IMR-90 (cell line): ENCODE data around the gene APCDD1. TPM values are rescaled to one million over a fixed set of nuclear protein-coding genes. Genes with fewer than 3 reads are reported as not detected.

Experiments
- ATAC-seq: fragments of 200-7000 bp; cut with Tn5 transposase; 2 replicates; pipeline ENCODE4 v1.9.1; 2020; ENCODE audit warnings: low read depth, mild to moderate bottlenecking, moderate library complexity
- BruUV-seq: library from RNA; stranded (reverse); fragments of 400-500 nt; replicated peaks from 2 replicates; lab custom pipeline; 2021; lab: Mats Ljungman, UMichigan
- CTCF ChIA-PET: fragments of 300-600 bp; formaldehyde crosslinking; extraction: SDS; loops from one replicate; lab custom pipeline; 2021; ENCODE audit warnings: antibody characterized with exemption; lab: Yijun Ruan, JAX
- POLR2A ChIA-PET: fragments of 300-600 bp; sonication (Branson Sonifier 250); formaldehyde crosslinking; loops from one replicate; lab custom pipeline; 2022; ENCODE audit warnings: antibody characterized with exemption; ENCODE audit not compliant: unreplicated experiment; lab: Charles Lee
- DNase-seq: peaks from one replicate; pipeline ENCODE4 v3.0.0; 2013
- H2AFZ ChIP-seq: replicated peaks from 2 replicates; pipeline ENCODE3; 2013; ENCODE audit warnings: low read length, mild to moderate bottlenecking; ENCODE audit not compliant: poor library complexity
- H2AK5ac ChIP-seq: 2 replicates; pipeline ENCODE4 v1.6.1; 2013; ENCODE audit warnings: low read depth, low read length, inconsistent platforms
- H2AK9ac ChIP-seq: replicated peaks from 2 replicates; pipeline ENCODE3; 2013; ENCODE audit warnings: mild to moderate bottlenecking, low read depth, low read length, moderate library complexity; ENCODE audit not compliant: poor library complexity
- H2BK120ac ChIP-seq: 2 replicates; pipeline ENCODE4 v1.6.1; 2013; ENCODE audit warnings: low read depth, low read length, inconsistent platforms
- H2BK15ac ChIP-seq: 3 replicates; pipeline ENCODE4 v1.6.1; 2013; ENCODE audit warnings: low read depth, low read length, inconsistent platforms
- H2BK20ac ChIP-seq: 2 replicates; pipeline ENCODE4 v1.6.1; 2013; ENCODE audit warnings: low read depth, mild to moderate bottlenecking, inconsistent platforms, low read length, moderate library complexity
- H2BK5ac ChIP-seq: 2 replicates; pipeline ENCODE4 v1.6.1; 2013; ENCODE audit warnings: mild to moderate bottlenecking, low read depth, low read length, inconsistent platforms; ENCODE audit not compliant: poor library complexity, severe bottlenecking
- H3K14ac ChIP-seq: replicated peaks from 2 replicates; pipeline ENCODE4 v1.6.1; 2013; ENCODE audit warnings: low read depth, low read length, inconsistent platforms
- H3K18ac ChIP-seq: 2 replicates; pipeline ENCODE4 v1.6.1; 2013; ENCODE audit warnings: low read depth, low read length, control low read depth
- H3K23ac ChIP-seq: 2 replicates; pipeline ENCODE4 v1.6.1; 2013; ENCODE audit warnings: low read depth, low read length, inconsistent platforms
- H3K27ac ChIP-seq: 2 replicates; pipeline ENCODE4 v1.5.1; 2013; ENCODE audit warnings: mild to moderate bottlenecking, control low read depth, low read length; ENCODE audit not compliant: insufficient read depth
- H3K27me3 ChIP-seq: 2 replicates; pipeline ENCODE4 v1.6.1; 2013; ENCODE audit warnings: low read length; ENCODE audit not compliant: control insufficient read depth, insufficient read depth
- H3K36me3 ChIP-seq: 2 replicates; pipeline ENCODE4 v1.6.1; 2013; ENCODE audit warnings: low read length, mixed read lengths; ENCODE audit not compliant: control insufficient read depth, insufficient read depth
- H3K4ac ChIP-seq: 2 replicates; pipeline ENCODE4 v1.6.1; 2013; ENCODE audit warnings: low read depth, low read length, inconsistent platforms
- H3K4me1 ChIP-seq: 2 replicates; pipeline ENCODE4 v1.6.1; 2013; ENCODE audit warnings: low read length, mixed read lengths; ENCODE audit not compliant: control insufficient read depth, insufficient read depth
- H3K4me2 ChIP-seq: 2 replicates; pipeline ENCODE4 v1.6.1; 2013; ENCODE audit warnings: low read depth, mild to moderate bottlenecking, control low read depth, low read length, moderate library complexity
- H3K4me3 ChIP-seq: 2 replicates; pipeline ENCODE4 v1.5.1; 2013; ENCODE audit warnings: low read depth, mild to moderate bottlenecking, control low read depth, low read length, moderate library complexity; ENCODE audit not compliant: insufficient read depth
- H3K56ac ChIP-seq: 2 replicates; pipeline ENCODE4 v1.6.1; 2013; ENCODE audit warnings: low read length, inconsistent platforms; ENCODE audit not compliant: insufficient read depth; ENCODE audit errors: extremely low read depth
- H3K79me1 ChIP-seq, 2 experiments: 2 replicates each; pipeline ENCODE4 v1.6.1; 2013; ENCODE audit warnings: low read length in 2 of 2, inconsistent platforms in 1 of 2, low read depth in 1 of 2
- H3K9ac ChIP-seq: 2 replicates; pipeline ENCODE4 v1.6.1; 2013; ENCODE audit warnings: low read depth, low read length, control low read depth
- H3K9me1 ChIP-seq: 2 replicates; pipeline ENCODE4 v1.6.1; 2013; ENCODE audit warnings: low read length, inconsistent platforms; ENCODE audit not compliant: insufficient read depth
- H3K9me3 ChIP-seq: 2 replicates; pipeline ENCODE4 v1.6.1; 2013; ENCODE audit warnings: low read length; ENCODE audit not compliant: control insufficient read depth, insufficient read depth
- H4K20me1 ChIP-seq: 2 replicates; pipeline ENCODE4 v1.6.1; 2013; ENCODE audit warnings: low read length, inconsistent platforms; ENCODE audit not compliant: insufficient read depth
- H4K5ac ChIP-seq: 2 replicates; pipeline ENCODE4 v1.6.1; 2013; ENCODE audit warnings: mild to moderate bottlenecking, low read depth, low read length, control low read depth
- H4K8ac ChIP-seq, 2 experiments: 2 replicates each; pipeline ENCODE4 v1.6.1; 2013; ENCODE audit warnings: low read depth in 2 of 2, low read length in 2 of 2, control low read depth in 1 of 2, inconsistent platforms in 1 of 2
- H4K91ac ChIP-seq: 2 replicates; pipeline ENCODE4 v1.6.1; 2013; ENCODE audit warnings: low read depth, low read length, inconsistent platforms; ENCODE audit not compliant: insufficient read depth
- CHD1 ChIP-seq: IDR thresholded peaks from 2 replicates; pipeline ENCODE4 v1.6.1; 2012; ENCODE audit warnings: low read depth, low read length, improper control_type of control experiment
- MAFK ChIP-seq: IDR thresholded peaks from 2 replicates; pipeline ENCODE4 v1.6.1; 2012; ENCODE audit warnings: low read depth, low read length, improper control_type of control experiment
- RCOR1 ChIP-seq: IDR thresholded peaks from 2 replicates; pipeline ENCODE4 v1.6.1; 2012; ENCODE audit warnings: mild to moderate bottlenecking, low read length, improper control_type of control experiment; ENCODE audit not compliant: insufficient replicate concordance
- SMC3 ChIP-seq: fragments of 150-350 bp; IDR thresholded peaks from 2 replicates; pipeline ENCODE4 v1.6.1; 2016; ENCODE audit warnings: low read depth, mild to moderate bottlenecking, antibody characterized with exemption, low read length, moderate library complexity
- WGBS, 2 experiments: methylation state at CpG; one replicate each; pipeline versions ENCODE4 v1.1.5 to v1.1.7; 2013; ENCODE audit warnings: missing lambda C conversion rate in 2 of 2; ENCODE audit not compliant: insufficient read length in 1 of 2; ENCODE audit errors: extremely low coverage in 2 of 2; 5-methylcytosine and 5-hydroxymethylcytosine counted together
- dilution Hi-C: fragments of 300-500 bp; cut with HindIII; formaldehyde crosslinking; loops from one replicate; pipeline ENCODE4 v1.14.3; 2018; ENCODE audit warnings: low sequenced_read_pairs; ENCODE audit not compliant: unreplicated experiment
- in situ Hi-C: fragments of 300-500 bp; cut with MboI; formaldehyde crosslinking; loops from 3 replicates; pipeline ENCODE4 v1.14.3; 2019; ENCODE audit warnings: low sequenced_read_pairs, inconsistent platforms, mixed read lengths
- intact Hi-C: fragments of 100-400 bp; cut with micrococcal nuclease; formaldehyde crosslinking; loops from 2 replicates; pipeline ENCODE4 v1.10.0; 2022
- polyA plus RNA-seq, 3 experiments: library from polyadenylated mRNA; depleted of rRNA; stranded (reverse); fragments of >200 nt; gene quantifications; 2 replicates each; pipeline ENCODE4 v1.2.3, GENCODE V29; 2012; ENCODE audit warnings: low replicate concordance in 1 of 3
- total RNA-seq: library from RNA; depleted of rRNA; stranded (reverse); fragments of >200 nt; gene quantifications from 2 replicates; pipeline ENCODE4 v1.2.3, GENCODE V29; 2012

APCDD1 gene
- total and polyA plus RNA-seq, 2 of the 4 experiments (the other 2 are of a cell fraction), result 1.1 to 2.2 TPM

GRCh38 chr18:10475654-10476291 is 21.3 kb downstream of the APCDD1 start:
- Histone ChIP-seq H3K27ac (no peak overlapping the region), H3K9me3 (no peaks in the 10 kb centered on the region), H3K9me1 (no peaks in the 10 kb centered on the region), H3K23ac (no peak overlapping the region), H2BK20ac (no peak overlapping the region), H3K4me1 (peaks cover 4% of the 10 kb centered on the region; the same call in 1 of the 2 replicates), H2BK120ac (no peak overlapping the region), H3K4me3 (no peak overlapping the region), H3K18ac (no peak overlapping the region), H4K20me1 (no peaks in the 10 kb centered on the region), H2AK9ac (no peak overlapping the region), H3K27me3 (peaks cover 29% of the 10 kb centered on the region), H3K14ac (no peak overlapping the region), H2BK15ac (no peak overlapping the region), H2AK5ac (no peak overlapping the region), H3K4ac (no peak overlapping the region), H4K91ac (no peak overlapping the region), H3K36me3 (no peaks in the 10 kb centered on the region), H4K8ac (no peak overlapping the region), H3K9ac (no peak overlapping the region), H3K79me1 (no peaks in the 10 kb centered on the region), H2BK5ac (no peak overlapping the region), H4K5ac (no peak overlapping the region), H3K56ac (no peak overlapping the region), H2AFZ (no peak overlapping the region), H3K4me2 (no peak overlapping the region)
- WGBS, 2 experiments, result 87% methylated on average over 4 of the region's 15 CpGs; no CpG with 5 or more reads in 1 of the 2 experiments
- intact Hi-C loops (no loop called here), dilution Hi-C loops (no loop called here), in situ Hi-C loops (no loop called here)
- DNase-seq (no peak), ATAC-seq (no peak)
- ChIA-PET POLR2A (no interaction called here), CTCF (interaction anchor here (0.8 kb wide), 1 partner anchor 11 kb away, joined by 3 read pairs; no protein-coding TSS in a partner anchor)
- BruUV-seq, result no TSS peak
- TF ChIP-seq RCOR1 (no peak), MAFK (no peak), CHD1 (no peak), SMC3 (no peak)
